GM12878 (cell line): ENCODE results near the gene C19orf12. TPM values are rescaled to one million over a fixed set of nuclear protein-coding genes. Genes with fewer than 3 reads are reported as not detected.

ENCODE experiments used
- BACH1 ChIP-seq: fragments of 450-650 bp; IDR thresholded peaks from 2 replicates; pipeline ENCODE4 v1.6.1; 2017; ENCODE audit warnings: mild to moderate bottlenecking, borderline replicate concordance
- CHD4 ChIP-seq: fragments of 200-600 bp; sonication (generic); IDR thresholded peaks from 2 replicates; pipeline ENCODE4 v1.6.1; 2016; ENCODE audit warnings: mild to moderate bottlenecking
- CUX1 ChIP-seq: IDR thresholded peaks from 2 replicates; pipeline ENCODE4 v1.6.1; 2012; ENCODE audit warnings: improper control_type of control experiment, low read depth, low read length; ENCODE audit not compliant: insufficient replicate concordance
- E2F8 ChIP-seq: fragments of 450-650 bp; IDR thresholded peaks from 2 replicates; pipeline ENCODE4 v1.6.1; 2018; ENCODE audit warnings: mild to moderate bottlenecking, low read depth, moderate library complexity; ENCODE audit not compliant: partially characterized antibody
- GABPA ChIP-seq: IDR thresholded peaks from 2 replicates; pipeline ENCODE4 v1.6.1; 2014; ENCODE audit warnings: antibody characterized with exemption, low read depth, mild to moderate bottlenecking, inconsistent platforms
- KDM1A ChIP-seq: fragments of 200-600 bp; sonication (generic); IDR thresholded peaks from 2 replicates; pipeline ENCODE4 v1.6.1; 2016; ENCODE audit warnings: borderline replicate concordance
- KLF5 ChIP-seq: fragments of 450-650 bp; IDR thresholded peaks from 2 replicates; pipeline ENCODE4 v1.6.1; 2014; ENCODE audit warnings: mild to moderate bottlenecking; ENCODE audit not compliant: partially characterized antibody
- MTA2 ChIP-seq: fragments of 450-650 bp; IDR thresholded peaks from 2 replicates; pipeline ENCODE4 v1.6.1; 2016; ENCODE audit warnings: low read depth, mild to moderate bottlenecking, moderate library complexity
- POLR2A ChIP-seq: IDR thresholded peaks from 2 replicates; pipeline ENCODE4 v1.6.1; 2011; ENCODE audit warnings: low read depth, mild to moderate bottlenecking, low read length
- POLR2AphosphoS5 ChIP-seq: IDR thresholded peaks from 2 replicates; pipeline ENCODE4 v1.6.1; 2011; ENCODE audit warnings: mild to moderate bottlenecking, low read length, inconsistent platforms
- SPI1 ChIP-seq: IDR thresholded peaks from 2 replicates; pipeline ENCODE4 v1.6.1; 2011; ENCODE audit warnings: low read depth, mild to moderate bottlenecking, low read length, moderate library complexity, borderline replicate concordance; ENCODE audit not compliant: insufficient read depth
- TARDBP ChIP-seq: IDR thresholded peaks from 2 replicates; pipeline ENCODE4 v1.6.1; 2016; ENCODE audit warnings: borderline replicate concordance
- polyA plus RNA-seq, 11 experiments: library from polyadenylated mRNA; depleted of rRNA in 4 of 11; unstranded in 6 of 11; stranded (reverse) in 5 of 11; fragments of >200 nt; fragmentation: Nextera tagmentation in 4 of 11; fragmentation: Illumina TruSeq in 1 of 11; extraction: Ambion mirVana in 4 of 11; extraction: Trizol in 1 of 11; gene quantifications; 1 replicate in 1 of 11; 2 replicates in 10 of 11; pipeline versions ENCODE4 v1.2.1 to v1.2.3, GENCODE V29; 2011 to 2016; ENCODE audit warnings: inconsistent platforms in 2 of 11, missing spikeins in 2 of 11, low read depth in 1 of 11
- total RNA-seq, 4 experiments: library from RNA; depleted of rRNA in 3 of 4; stranded (reverse); fragments of >200 nt in 3 of 4; fragmentation: Illumina TruSeq in 1 of 4; extraction: Trizol in 1 of 4; gene quantifications; 2 replicates each; pipeline versions ENCODE4 v1.2.1 to v1.2.3, GENCODE V29; 2013 to 2021
- TF ChIP-seq, protein P1 (sequence below): fragments of 450-650 bp; IDR thresholded peaks from 2 replicates; pipeline ENCODE4 v1.6.1; 2018; ENCODE audit warnings: borderline replicate concordance, mild to moderate bottlenecking; ENCODE audit not compliant: partially characterized antibody
- TF ChIP-seq, protein P2 (sequence below): fragments of 450-650 bp; formaldehyde crosslinking; IDR thresholded peaks from 2 replicates; pipeline ENCODE4 v1.4.0; 2020; ENCODE audit warnings: mild to moderate bottlenecking, moderate library complexity

C19orf12 gene
- total and polyA plus RNA-seq, 10 of the 15 experiments (the other 5 are each of a cell fraction or from before 2014, with no cell fraction given) = 2.3 to 23.5 (median 20.3) TPM

- TF ChIP-seq CUX1 (no peak), POLR2AphosphoS5 (0 out of 2 replicates have a peak, but pooled peaks have one; percentile 39), TARDBP (peak; percentile 54; the same call in 1 of the 2 replicates), E2F8 (no peak), MTA2 (peak; percentile 28; the same call in 1 of the 2 replicates), SPI1 (peak; percentile 39; the same call in 1 of the 2 replicates), KDM1A (no peak), KLF5 (no peak), BACH1 (peak; percentile 96), GABPA (no peak), POLR2A (0 out of 2 replicates have a peak, but pooled peaks have one; percentile 38), CHD4 (no peak)
- TF ChIP-seq, protein P1, sequence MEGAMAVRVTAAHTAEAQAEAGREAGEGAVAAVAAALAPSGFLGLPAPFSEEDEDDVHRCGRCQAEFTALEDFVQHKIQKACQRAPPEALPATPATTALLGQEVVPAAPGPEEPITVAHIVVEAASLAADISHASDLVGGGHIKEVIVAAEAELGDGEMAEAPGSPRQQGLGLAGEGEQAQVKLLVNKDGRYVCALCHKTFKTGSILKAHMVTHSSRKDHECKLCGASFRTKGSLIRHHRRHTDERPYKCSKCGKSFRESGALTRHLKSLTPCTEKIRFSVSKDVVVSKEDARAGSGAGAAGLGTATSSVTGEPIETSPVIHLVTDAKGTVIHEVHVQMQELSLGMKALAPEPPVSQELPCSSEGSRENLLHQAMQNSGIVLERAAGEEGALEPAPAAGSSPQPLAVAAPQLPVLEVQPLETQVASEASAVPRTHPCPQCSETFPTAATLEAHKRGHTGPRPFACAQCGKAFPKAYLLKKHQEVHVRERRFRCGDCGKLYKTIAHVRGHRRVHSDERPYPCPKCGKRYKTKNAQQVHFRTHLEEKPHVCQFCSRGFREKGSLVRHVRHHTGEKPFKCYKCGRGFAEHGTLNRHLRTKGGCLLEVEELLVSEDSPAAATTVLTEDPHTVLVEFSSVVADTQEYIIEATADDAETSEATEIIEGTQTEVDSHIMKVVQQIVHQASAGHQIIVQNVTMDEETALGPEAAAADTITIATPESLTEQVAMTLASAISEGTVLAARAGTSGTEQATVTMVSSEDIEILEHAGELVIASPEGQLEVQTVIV = no peak
- TF ChIP-seq, protein P2, sequence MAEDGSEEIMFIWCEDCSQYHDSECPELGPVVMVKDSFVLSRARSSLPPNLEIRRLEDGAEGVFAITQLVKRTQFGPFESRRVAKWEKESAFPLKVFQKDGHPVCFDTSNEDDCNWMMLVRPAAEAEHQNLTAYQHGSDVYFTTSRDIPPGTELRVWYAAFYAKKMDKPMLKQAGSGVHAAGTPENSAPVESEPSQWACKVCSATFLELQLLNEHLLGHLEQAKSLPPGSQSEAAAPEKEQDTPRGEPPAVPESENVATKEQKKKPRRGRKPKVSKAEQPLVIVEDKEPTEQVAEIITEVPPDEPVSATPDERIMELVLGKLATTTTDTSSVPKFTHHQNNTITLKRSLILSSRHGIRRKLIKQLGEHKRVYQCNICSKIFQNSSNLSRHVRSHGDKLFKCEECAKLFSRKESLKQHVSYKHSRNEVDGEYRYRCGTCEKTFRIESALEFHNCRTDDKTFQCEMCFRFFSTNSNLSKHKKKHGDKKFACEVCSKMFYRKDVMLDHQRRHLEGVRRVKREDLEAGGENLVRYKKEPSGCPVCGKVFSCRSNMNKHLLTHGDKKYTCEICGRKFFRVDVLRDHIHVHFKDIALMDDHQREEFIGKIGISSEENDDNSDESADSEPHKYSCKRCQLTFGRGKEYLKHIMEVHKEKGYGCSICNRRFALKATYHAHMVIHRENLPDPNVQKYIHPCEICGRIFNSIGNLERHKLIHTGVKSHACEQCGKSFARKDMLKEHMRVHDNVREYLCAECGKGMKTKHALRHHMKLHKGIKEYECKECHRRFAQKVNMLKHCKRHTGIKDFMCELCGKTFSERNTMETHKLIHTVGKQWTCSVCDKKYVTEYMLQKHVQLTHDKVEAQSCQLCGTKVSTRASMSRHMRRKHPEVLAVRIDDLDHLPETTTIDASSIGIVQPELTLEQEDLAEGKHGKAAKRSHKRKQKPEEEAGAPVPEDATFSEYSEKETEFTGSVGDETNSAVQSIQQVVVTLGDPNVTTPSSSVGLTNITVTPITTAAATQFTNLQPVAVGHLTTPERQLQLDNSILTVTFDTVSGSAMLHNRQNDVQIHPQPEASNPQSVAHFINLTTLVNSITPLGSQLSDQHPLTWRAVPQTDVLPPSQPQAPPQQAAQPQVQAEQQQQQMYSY (CRISPR knock-in tag) = no peak
Measured at GRCh38 chr19:29671393-29672160, 43.5 kb downstream of the C19orf12 start (continued).
